ENCODE results near the gene RHOT2. TPM values are rescaled to one million over a fixed set of nuclear protein-coding genes. Genes with fewer than 3 reads are reported as not detected.

Gene RHOT2
- total and polyA plus RNA-seq, 7 experiments from 2014 or later, result 32.7 to 232 (median 177) TPM

DNA sequence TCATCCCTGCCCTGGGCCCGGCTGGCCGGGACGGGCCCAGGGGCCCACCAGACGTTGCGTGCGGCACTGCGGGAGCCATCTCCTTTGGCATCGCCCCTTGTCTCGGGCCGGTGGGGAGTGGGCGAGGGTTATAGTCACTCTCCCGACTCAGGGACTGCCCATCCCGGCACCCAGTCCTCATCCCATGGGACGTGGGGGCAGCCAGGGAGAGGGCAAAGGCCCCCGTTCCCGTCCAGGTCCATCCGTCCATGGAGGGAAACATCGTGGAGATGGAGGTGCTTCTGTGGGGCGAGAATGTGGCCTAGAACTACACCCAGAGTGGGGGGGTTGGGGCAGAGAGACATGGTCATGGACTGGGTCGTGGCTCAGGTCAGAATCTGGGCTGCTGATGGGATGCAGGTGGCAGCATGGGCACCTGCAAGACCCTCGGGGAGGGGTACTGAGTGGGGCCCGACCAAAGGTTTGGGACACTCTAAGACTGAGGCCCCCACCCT, 21.2 kb upstream of the RHOT2 start:
- H3K36me3 ChIP-seq (ENCODE audit: control insufficient read depth in 2 of 3, insufficient read depth in 3 of 3, low read length in 3 of 3), result no peaks in the 10 kb centered on the region
- ATAC-seq (no peak), DNase-seq (no peak)
- H3K4me1 ChIP-seq (ENCODE audit: control insufficient read depth in 2 of 2, insufficient read depth in 2 of 2, low read length in 2 of 2), result peaks cover 9 to 15% of the 10 kb centered on the region in 2 donors
- H3K27ac Mint-ChIP-seq, result peak overlapping the region in 2 of 9 donors; percentile 21 to 56
- POLR2A ChIA-PET, result interaction anchor here (4.4 kb wide), 1 partner anchor 9 kb away, joined by 30 read pairs; the partner anchor contains the start of gene METTL26
- no peaks in the 10 kb centered on the region for H3K27me3 ChIP-seq (ENCODE audit: control insufficient read depth in 2 of 2, insufficient read depth in 2 of 2, low read length in 2 of 2)
- no peaks in the 10 kb centered on the region for H3K9me3 ChIP-seq (ENCODE audit: control insufficient read depth in 2 of 3, low read length in 3 of 3)
- H3K36me3 Mint-ChIP-seq, result no peaks in the 10 kb centered on the region
- H3K4me3 ChIP-seq (ENCODE audit: low read length), result no peak overlapping the region
- peak overlapping the region in 3 of 10 donors; percentile 21 to 80 (median 48) for H3K4me3 Mint-ChIP-seq
- H3K27me3 Mint-ChIP-seq, result no peaks in the 10 kb centered on the region
- H3K27ac ChIP-seq (ENCODE audit: low read depth, low read length), result no peak overlapping the region
- H3K9me3 Mint-ChIP-seq, result no peaks in the 10 kb centered on the region
- intact Hi-C loops (cut with micrococcal nuclease), result no loop called here
- CTCF ChIA-PET, result no interaction called here
- peaks cover 4 to 36% (median 16%) of the 10 kb centered on the region in 7 donors for H3K4me1 Mint-ChIP-seq

DNA sequence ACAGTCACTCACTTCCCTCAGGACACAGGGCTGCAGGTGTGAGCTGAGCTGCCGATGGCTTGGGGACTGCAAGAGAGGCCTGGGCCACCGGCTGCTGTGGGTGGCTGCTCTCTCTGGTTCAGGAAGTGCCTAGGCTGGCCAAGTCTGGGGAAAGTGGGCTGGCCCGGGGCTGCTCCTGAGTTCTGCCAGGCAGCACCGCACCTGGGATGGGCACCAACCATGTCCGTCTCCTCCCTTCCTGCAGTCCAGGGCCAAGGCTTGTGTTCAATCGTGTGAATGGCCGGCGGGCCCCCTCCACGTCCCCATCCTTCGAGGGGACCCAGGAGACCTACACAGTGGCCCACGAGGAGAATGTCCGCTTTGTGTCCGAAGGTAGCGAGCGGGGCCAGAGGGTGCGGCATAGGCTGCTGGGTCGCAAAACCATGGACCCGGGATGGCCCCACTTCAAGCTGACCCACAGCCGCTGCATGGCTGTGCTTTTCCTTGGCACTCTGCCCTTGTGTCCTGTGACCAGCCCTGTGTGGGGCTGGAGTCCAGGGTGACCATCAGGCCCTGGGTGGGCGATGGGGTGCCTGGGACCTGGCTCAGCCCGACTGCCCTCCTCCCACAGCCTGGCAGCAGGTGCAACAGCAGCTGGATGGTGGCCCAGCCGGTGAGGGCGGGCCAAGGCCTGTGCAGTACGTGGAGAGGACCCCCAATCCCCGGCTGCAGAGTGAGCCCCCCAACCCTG, 20.6 kb upstream of the RHOT2 start:
- peaks cover 9 to 15% of the 10 kb centered on the region in 2 donors for H3K4me1 ChIP-seq (ENCODE audit: control insufficient read depth in 2 of 2, insufficient read depth in 2 of 2, low read length in 2 of 2)
- DNase-seq, result no peak
- Mint-ChIP-seq H3K4me3 (peak overlapping the region in 3 of 10 donors; percentile 21 to 80 (median 48)), H3K27ac (peak overlapping the region in 1 of 9 donors; percentile 56), H3K4me1 (peaks cover 4 to 36% (median 16%) of the 10 kb centered on the region in 7 donors), H3K36me3 (no peaks in the 10 kb centered on the region), H3K9me3 (no peaks in the 10 kb centered on the region), H3K27me3 (no peaks in the 10 kb centered on the region)
- H3K36me3 ChIP-seq (ENCODE audit: control insufficient read depth in 2 of 3, insufficient read depth in 3 of 3, low read length in 3 of 3), result no peaks in the 10 kb centered on the region
- H3K27me3 ChIP-seq (ENCODE audit: control insufficient read depth in 2 of 2, insufficient read depth in 2 of 2, low read length in 2 of 2), result no peaks in the 10 kb centered on the region
- no peaks in the 10 kb centered on the region for H3K9me3 ChIP-seq (ENCODE audit: control insufficient read depth in 2 of 3, low read length in 3 of 3)
- no peak overlapping the region for H3K4me3 ChIP-seq (ENCODE audit: low read length)
- intact Hi-C loops (cut with micrococcal nuclease), result no loop called here
- no peak for ATAC-seq
- peak overlapping the region; percentile 97 for H3K27ac ChIP-seq (ENCODE audit: low read depth, low read length)
- ChIA-PET CTCF (no interaction called here), POLR2A (interaction anchor here (4.4 kb wide), 1 partner anchor 10 kb away, joined by 30 read pairs; the partner anchor contains the start of gene METTL26)

DNA sequence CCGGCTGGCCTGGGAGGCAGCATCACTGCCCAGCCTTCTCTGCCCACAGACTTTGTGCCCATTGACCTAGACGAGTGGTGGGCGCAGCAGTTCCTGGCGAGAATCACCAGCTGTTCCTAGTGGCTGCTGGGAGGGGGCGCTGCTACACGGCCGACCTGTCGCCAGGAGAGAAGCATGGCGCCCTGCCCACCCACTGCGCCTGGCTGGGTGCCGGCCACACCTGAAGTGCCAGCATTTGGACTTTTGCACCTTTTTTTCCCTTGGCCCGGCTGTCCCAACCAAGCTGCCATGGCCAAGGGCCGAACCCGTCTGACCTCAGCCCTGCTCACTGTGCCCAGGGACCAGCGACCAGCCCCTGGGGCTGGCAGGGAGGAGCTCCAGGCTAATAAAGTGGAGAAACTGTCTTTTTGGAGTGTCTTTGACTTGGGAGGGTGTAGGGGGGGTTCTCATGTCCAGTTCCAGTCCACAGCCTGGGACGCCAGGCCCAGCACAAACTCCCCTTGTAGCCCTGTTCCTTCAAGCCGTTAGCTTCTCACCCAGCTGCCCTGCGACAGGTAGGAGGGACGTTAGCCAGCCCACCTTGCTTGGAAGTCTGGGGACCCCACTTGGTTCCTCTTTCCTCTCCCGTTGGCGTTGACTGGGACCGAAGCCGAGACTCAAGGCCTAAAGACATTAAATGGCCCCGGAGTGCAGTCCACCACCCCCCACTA, 19.7 kb upstream of the RHOT2 start:
- ChIA-PET POLR2A (interaction anchor here (0.9 to 4.4 kb wide), 3 partner anchors 11 to 42 kb away, joined by 3 to 30 read pairs (median 3); partner anchors contain the start of genes METTL26 and WDR24), CTCF (no interaction called here)
- DNase-seq (peak in 1 of 9 donors; percentile 50), ATAC-seq (no peak)
- H3K27ac ChIP-seq (ENCODE audit: low read depth, low read length), result peak overlapping the region; percentile 97
- Mint-ChIP-seq H3K9me3 (no peaks in the 10 kb centered on the region), H3K27me3 (no peaks in the 10 kb centered on the region), H3K27ac (peak overlapping the region in 7 of 9 donors; percentile 18 to 88 (median 77)), H3K4me1 (peaks cover 4 to 33% (median 14%) of the 10 kb centered on the region in 7 donors), H3K4me3 (peak overlapping the region; percentile 63 to 87 (median 78)), H3K36me3 (no peaks in the 10 kb centered on the region)
- no peaks in the 10 kb centered on the region for H3K9me3 ChIP-seq (ENCODE audit: control insufficient read depth in 2 of 3, low read length in 3 of 3)
- intact Hi-C loops (cut with micrococcal nuclease), result no loop called here
- peak overlapping the region; percentile 77 for H3K4me3 ChIP-seq (ENCODE audit: low read length)
- no peaks in the 10 kb centered on the region for H3K36me3 ChIP-seq (ENCODE audit: control insufficient read depth in 2 of 3, insufficient read depth in 3 of 3, low read length in 3 of 3)
- no peaks in the 10 kb centered on the region for H3K27me3 ChIP-seq (ENCODE audit: control insufficient read depth in 2 of 2, insufficient read depth in 2 of 2, low read length in 2 of 2)
- peaks cover 6 to 9% of the 10 kb centered on the region in 2 donors for H3K4me1 ChIP-seq (ENCODE audit: control insufficient read depth in 2 of 2, insufficient read depth in 2 of 2, low read length in 2 of 2)

DNA sequence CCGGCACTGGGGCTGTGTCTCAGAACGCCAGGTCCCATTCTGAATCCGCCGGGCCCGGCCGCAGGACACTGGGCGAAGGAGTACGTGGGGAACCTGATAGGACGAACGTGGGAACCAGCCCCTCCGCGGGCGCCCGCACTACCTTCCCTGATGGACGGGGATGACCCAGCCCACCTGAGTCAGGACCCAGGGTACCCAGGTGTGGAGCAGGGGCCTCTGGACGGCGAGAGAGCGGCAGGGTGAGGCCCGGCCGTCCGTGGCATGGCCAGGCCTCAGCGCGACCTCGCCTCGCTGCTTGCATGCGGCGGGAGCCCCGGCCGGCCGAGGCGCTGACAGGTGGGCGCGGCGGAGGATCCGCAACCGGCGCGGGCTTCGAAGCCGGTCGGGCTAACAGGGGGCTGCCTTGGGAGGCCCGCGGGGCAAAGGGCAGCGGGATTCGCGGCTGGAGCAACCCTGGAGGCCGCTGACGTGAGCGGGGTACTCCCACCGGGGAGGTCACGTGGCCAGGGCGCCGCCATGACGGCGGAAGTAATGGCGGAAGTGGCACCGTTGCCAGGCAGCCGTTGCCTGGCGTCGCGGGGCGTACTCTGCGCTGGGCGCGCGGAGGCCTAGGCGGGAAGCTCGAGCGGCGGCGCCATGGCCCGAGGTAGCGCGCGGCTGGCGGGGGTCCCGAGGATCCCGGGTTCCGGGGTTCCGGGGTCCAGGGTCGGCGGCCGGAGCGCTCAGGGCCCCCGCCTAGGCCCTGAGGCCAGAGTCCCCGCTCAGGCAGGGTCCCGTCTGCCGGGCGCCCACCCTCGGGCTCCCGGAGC, 18.9 kb upstream of the RHOT2 start, which contains the start of gene WDR90:
Gene WDR90 (plus strand): TSS at position 585 of the 809 bp plus-strand sequence. CDS start 52 bp downstream, at position 637.
- Histone ChIP-seq H3K4me3 (ENCODE audit: low read length) (peak within 1 kb of the TSS; percentile 77), H3K27me3 (ENCODE audit: control insufficient read depth in 2 of 2, insufficient read depth in 2 of 2, low read length in 2 of 2) (no peaks in the 10 kb centered on the region), H3K36me3 (ENCODE audit: control insufficient read depth in 2 of 3, insufficient read depth in 3 of 3, low read length in 3 of 3) (no peaks in the 10 kb centered on the region), H3K9me3 (ENCODE audit: control insufficient read depth in 2 of 3, low read length in 3 of 3) (no peaks in the 10 kb centered on the region), H3K27ac (ENCODE audit: low read depth, low read length) (peak within 1 kb of the TSS; percentile 97), H3K4me1 (ENCODE audit: control insufficient read depth in 2 of 2, insufficient read depth in 2 of 2, low read length in 2 of 2) (peaks cover 6 to 9% of the 10 kb centered on the region in 2 donors)
- POLR2A ChIA-PET, result interaction anchor here (0.5 to 4.4 kb wide), 7 partner anchors 11 to 79 kb away, joined by 3 to 30 read pairs (median 3); partner anchors contain the start of genes JMJD8, METTL26, PIGQ and RHOT2
- Mint-ChIP-seq H3K9me3 (no peaks in the 10 kb centered on the region), H3K27ac (peak within 1 kb of the TSS in 7 of 9 donors; percentile 18 to 88 (median 77)), H3K27me3 (no peaks in the 10 kb centered on the region), H3K4me1 (peaks cover 4 to 26% (median 10%) of the 10 kb centered on the region in 7 donors), H3K36me3 (no peaks in the 10 kb centered on the region), H3K4me3 (peak within 1 kb of the TSS; percentile 63 to 87 (median 78))
- CTCF ChIA-PET, result interaction anchor here (1.1 kb wide), 1 partner anchor 15 kb away, joined by 3 read pairs; no protein-coding TSS in a partner anchor
- intact Hi-C loops (cut with micrococcal nuclease), result loop anchor here in 1 of 2 donors (1.0 kb wide), 3 partner anchors 13 to 30 kb away; partner anchors contain the start of genes METTL26 and RHOT2
- DNase-seq, result peak; percentile 81 to 94 (median 89)
- peak; percentile 96 for ATAC-seq

DNA sequence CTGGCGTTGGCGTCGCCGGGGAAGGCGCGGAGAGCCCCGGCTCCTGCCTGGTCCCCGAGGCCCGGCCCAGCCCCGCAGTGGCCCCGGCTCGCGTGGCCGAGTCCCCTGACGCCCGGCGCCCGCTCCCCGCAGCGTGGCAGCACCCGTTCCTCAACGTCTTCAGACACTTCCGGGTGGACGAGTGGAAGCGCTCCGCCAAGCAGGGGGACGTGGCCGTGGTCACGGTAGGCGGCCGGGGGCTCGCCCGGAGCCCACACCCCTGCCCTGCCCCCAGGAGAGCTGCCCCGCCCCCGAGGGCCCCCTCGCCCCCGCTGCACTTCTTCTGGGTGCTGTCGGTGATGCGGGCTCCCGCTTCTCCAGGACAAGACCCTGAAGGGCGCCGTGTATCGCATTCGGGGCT, 18.3 kb upstream of the RHOT2 start:
- peak overlapping the region; percentile 97 for H3K27ac ChIP-seq (ENCODE audit: low read depth, low read length)
- H3K9me3 ChIP-seq (ENCODE audit: control insufficient read depth in 2 of 3, low read length in 3 of 3), result no peaks in the 10 kb centered on the region
- POLR2A ChIA-PET, result interaction anchor here (0.5 to 4.4 kb wide), 7 partner anchors 12 to 1503 kb away, joined by 3 to 30 read pairs (median 3); partner anchors contain the start of genes JMJD8, METTL26, PIGQ and RHOT2
- H3K4me1 Mint-ChIP-seq, result peaks cover under 1 to 20% (median 5%) of the 10 kb centered on the region in 7 donors
- H3K27me3 ChIP-seq (ENCODE audit: control insufficient read depth in 2 of 2, insufficient read depth in 2 of 2, low read length in 2 of 2), result no peaks in the 10 kb centered on the region
- ATAC-seq, result peak; percentile 0
- no peak for DNase-seq
- peaks cover 6 to 9% of the 10 kb centered on the region in 2 donors for H3K4me1 ChIP-seq (ENCODE audit: control insufficient read depth in 2 of 2, insufficient read depth in 2 of 2, low read length in 2 of 2)
- H3K4me3 ChIP-seq (ENCODE audit: low read length), result peak overlapping the region; percentile 77
- H3K27ac Mint-ChIP-seq, result no peak overlapping the region
- no peaks in the 10 kb centered on the region for H3K36me3 ChIP-seq (ENCODE audit: control insufficient read depth in 2 of 3, insufficient read depth in 3 of 3, low read length in 3 of 3)
- H3K36me3 Mint-ChIP-seq, result no peaks in the 10 kb centered on the region
- intact Hi-C loops (cut with micrococcal nuclease), result loop anchor here in 1 of 2 donors (1.0 kb wide), 3 partner anchors 13 to 30 kb away; partner anchors contain the start of genes METTL26 and RHOT2
- CTCF ChIA-PET, result interaction anchor here (1.1 kb wide), 1 partner anchor 14 kb away, joined by 3 read pairs; no protein-coding TSS in a partner anchor
- no peaks in the 10 kb centered on the region for H3K9me3 Mint-ChIP-seq
- no peaks in the 10 kb centered on the region for H3K27me3 Mint-ChIP-seq
- peak overlapping the region; percentile 53 to 79 (median 67) for H3K4me3 Mint-ChIP-seq

Data from naive thymus-derived CD4-positive, alpha-beta T cell (primary cell).